Kidney epithelial cell (primary cell): ENCODE data around the gene CTPS1. TPM values are rescaled to one million over a fixed set of nuclear protein-coding genes. Genes with fewer than 3 reads are reported as not detected.

Experiments
- DNase-seq: peaks from one replicate; pipeline ENCODE4 v3.0.0-alpha.2; 2010; ENCODE audit warnings: low read depth
- H3K27me3 ChIP-seq: 2 replicates; pipeline ENCODE4 v1.6.0; 2011; ENCODE audit warnings: low read length; ENCODE audit not compliant: control insufficient read depth, insufficient read depth
- H3K36me3 ChIP-seq: 2 replicates; pipeline ENCODE4 v1.5.1; 2011; ENCODE audit warnings: low read length; ENCODE audit not compliant: control insufficient read depth, insufficient read depth
- H3K4me3 ChIP-seq: 2 replicates; pipeline ENCODE4 v1.5.1; 2011; ENCODE audit warnings: low read depth, mild to moderate bottlenecking, control low read depth, low read length
- CTCF ChIP-seq: IDR thresholded peaks from 2 replicates; pipeline ENCODE4 v1.5.1; 2011; ENCODE audit warnings: mild to moderate bottlenecking, moderate library complexity, low read length, control low read depth, inconsistent platforms; ENCODE audit not compliant: insufficient read depth, poor library complexity, severe bottlenecking
- total RNA-seq: library from RNA; depleted of rRNA; stranded (reverse); fragments of >200 nt; gene quantifications from 2 replicates; pipeline ENCODE4 v1.2.3, GENCODE V29; 2015

CTPS1 gene
- total RNA-seq, 1 donor from 2014 or later = 59.8 TPM

- H3K27me3 ChIP-seq = no peaks in the 10 kb centered on the region
- peaks cover 6% of the 10 kb centered on the region for H3K36me3 ChIP-seq
- no peak overlapping the region for H3K4me3 ChIP-seq
- DNase-seq = no peak
- no peak for TF ChIP-seq CTCF
These were observed 30.8 kb downstream of the CTPS1 start for GRCh38 chr1:41010345-41010744.

DNA sequence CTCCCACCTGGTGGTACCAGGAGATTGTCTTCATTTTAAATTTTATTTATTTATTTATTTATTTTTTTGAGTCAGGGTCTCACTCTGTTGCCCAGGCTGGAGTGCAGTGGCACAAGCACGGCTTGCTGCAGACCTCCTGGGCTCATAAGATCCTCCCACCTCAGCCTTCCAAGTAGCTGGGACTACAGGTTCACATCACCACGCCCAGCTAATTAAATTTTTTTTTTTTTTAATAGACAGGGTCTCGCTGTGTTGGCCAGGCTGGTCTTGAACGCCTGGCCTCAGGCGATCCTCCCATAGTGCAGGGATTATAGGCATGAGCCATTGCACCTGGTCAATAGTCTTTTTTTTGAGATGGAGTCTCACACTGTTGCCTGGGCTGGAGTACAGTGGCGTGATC, 33.5 kb downstream of the CTPS1 start:
- no peak for DNase-seq
- TF ChIP-seq CTCF = no peak
- H3K27me3 ChIP-seq = no peaks in the 10 kb centered on the region
- H3K4me3 ChIP-seq = no peak overlapping the region
- H3K36me3 ChIP-seq = peaks cover 6% of the 10 kb centered on the region

DNA sequence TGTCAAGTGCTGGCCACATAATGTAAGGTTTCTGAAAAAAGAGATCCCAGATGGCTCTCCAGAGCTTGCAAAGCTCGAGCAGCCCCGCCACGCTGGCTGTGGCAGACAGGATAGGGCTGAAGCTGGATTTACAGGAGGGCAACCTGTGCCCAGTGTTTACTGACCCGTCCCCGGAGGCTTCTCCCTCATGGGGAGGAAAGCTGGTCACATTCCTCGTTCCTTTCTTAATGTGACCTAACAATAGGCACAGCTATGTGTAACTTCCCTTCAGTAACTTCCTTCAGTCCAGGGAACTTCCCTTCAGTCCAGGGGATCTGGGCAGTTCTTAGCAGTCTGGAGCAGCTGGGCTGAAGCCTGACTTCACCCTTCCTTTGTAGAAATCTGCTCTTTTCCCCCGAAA, 34.3 kb downstream of the CTPS1 start:
- Histone ChIP-seq H3K4me3 (no peak overlapping the region), H3K27me3 (no peaks in the 10 kb centered on the region), H3K36me3 (peaks cover 4% of the 10 kb centered on the region)
- DNase-seq = no peak
- no peak for TF ChIP-seq CTCF

DNA sequence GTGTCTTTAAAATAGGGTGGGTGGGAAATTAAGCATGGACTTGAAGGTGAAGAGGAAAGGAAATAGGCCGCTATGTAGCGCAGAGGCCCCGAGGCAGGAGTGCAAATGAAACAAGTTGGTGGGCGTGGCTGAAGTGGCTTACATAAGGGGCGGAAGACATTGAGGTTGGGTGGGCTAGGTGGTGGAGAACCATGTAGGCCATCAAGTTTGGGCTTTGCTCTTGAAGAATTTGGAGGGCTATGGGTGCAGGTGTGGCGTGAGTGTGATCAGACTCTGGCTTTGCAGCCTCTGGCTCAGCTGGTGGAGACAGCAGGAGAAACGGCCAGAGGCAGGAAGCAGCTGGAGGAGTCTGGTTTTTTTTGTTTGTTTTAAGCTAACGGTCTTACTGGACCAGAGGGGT, 35.4 kb downstream of the CTPS1 start:
- Histone ChIP-seq H3K27me3 (no peaks in the 10 kb centered on the region), H3K36me3 (peaks cover 4% of the 10 kb centered on the region), H3K4me3 (no peak overlapping the region)
- no peak for TF ChIP-seq CTCF
- DNase-seq = no peak

GRCh38 chr1:41015281-41015896, 35.9 kb downstream of the CTPS1 start:
- DNase-seq = no peak
- Histone ChIP-seq H3K36me3 (peaks cover 4% of the 10 kb centered on the region), H3K27me3 (no peaks in the 10 kb centered on the region), H3K4me3 (no peak overlapping the region)
- no peak for TF ChIP-seq CTCF

- Histone ChIP-seq H3K36me3 (peaks cover 3% of the 10 kb centered on the region), H3K4me3 (no peak overlapping the region), H3K27me3 (no peaks in the 10 kb centered on the region)
- DNase-seq = no peak
- no peak for TF ChIP-seq CTCF
These were observed 36.5 kb downstream of the CTPS1 start for GRCh38 chr1:41015897-41016470.
